CD4-positive, alpha-beta T cell treated with Interleukin-4 for 1 hour (primary cell): ENCODE results near the gene DISC1.

Experiments
- DNase-seq, 2 donors: peaks; one replicate each; pipeline ENCODE4 v3.0.0-alpha.2; 2020 to 2022

Gene DISC1

GRCh38 chr1:231674575-231674974 lies 48.0 kb downstream of the DISC1 start:
- DNase-seq = no peak

GRCh38 chr1:231676487-231676886 lies 49.9 kb downstream of the DISC1 start:
- DNase-seq = no peak

- DNase-seq = no peak
Measured at GRCh38 chr1:231677442-231677841, 50.9 kb downstream of the DISC1 start.

- DNase-seq = no peak
Measured at GRCh38 chr1:231678011-231678432, 51.4 kb downstream of the DISC1 start.

- DNase-seq = no peak
Measured at GRCh38 chr1:231679109-231679508, 52.5 kb downstream of the DISC1 start.

- DNase-seq = no peak
Measured at GRCh38 chr1:231681006-231681405, 54.4 kb downstream of the DISC1 start.

- DNase-seq = no peak
Measured at GRCh38 chr1:231682779-231683178, 56.2 kb downstream of the DISC1 start.

GRCh38 chr1:231683439-231684165 lies 57.0 kb downstream of the DISC1 start:
- DNase-seq = no peak

- DNase-seq = no peak
Measured at GRCh38 chr1:231684356-231685244, 58.0 kb downstream of the DISC1 start.

- no peak for DNase-seq
Measured at GRCh38 chr1:231686384-231686783, 59.8 kb downstream of the DISC1 start.

- no peak for DNase-seq
Measured at GRCh38 chr1:231688989-231689388, 62.4 kb downstream of the DISC1 start.

GRCh38 chr1:231690059-231690458 lies 63.5 kb downstream of the DISC1 start:
- peak in 1 of 2 donors; percentile 23 for DNase-seq

GRCh38 chr1:231691618-231692259 lies 65.1 kb downstream of the DISC1 start:
- DNase-seq = no peak

GRCh38 chr1:231693361-231694074 lies 66.9 kb downstream of the DISC1 start:
- no peak for DNase-seq

- DNase-seq = no peak
Measured at GRCh38 chr1:231694075-231694431, 67.5 kb downstream of the DISC1 start.

- no peak for DNase-seq
Measured at GRCh38 chr1:231694465-231695077, 68.0 kb downstream of the DISC1 start.

- no peak for DNase-seq
Measured at GRCh38 chr1:231695439-231696255, 69.1 kb downstream of the DISC1 start.

GRCh38 chr1:231699784-231700183 lies 73.2 kb downstream of the DISC1 start:
- DNase-seq = no peak

- no peak for DNase-seq
Measured at GRCh38 chr1:231701306-231701705, 74.7 kb downstream of the DISC1 start.

- DNase-seq = no peak
Measured at GRCh38 chr1:231702331-231702730, 75.7 kb downstream of the DISC1 start.

GRCh38 chr1:231702804-231703203 lies 76.2 kb downstream of the DISC1 start:
- no peak for DNase-seq
